Smooth muscle cell of the umbilical artery (primary cell): ENCODE data around the gene STAT1. TPM values are rescaled to one million over a fixed set of nuclear protein-coding genes. Genes with fewer than 3 reads are reported as not detected.

Experiments
- total RNA-seq: library from RNA; depleted of rRNA; stranded (reverse); fragments of >200 nt; gene quantifications from 2 replicates; pipeline ENCODE4 v1.2.3, GENCODE V29; 2014

The STAT1 gene
- 75.5 and 91.8 TPM in 2 replicates for total RNA-seq

DNA sequence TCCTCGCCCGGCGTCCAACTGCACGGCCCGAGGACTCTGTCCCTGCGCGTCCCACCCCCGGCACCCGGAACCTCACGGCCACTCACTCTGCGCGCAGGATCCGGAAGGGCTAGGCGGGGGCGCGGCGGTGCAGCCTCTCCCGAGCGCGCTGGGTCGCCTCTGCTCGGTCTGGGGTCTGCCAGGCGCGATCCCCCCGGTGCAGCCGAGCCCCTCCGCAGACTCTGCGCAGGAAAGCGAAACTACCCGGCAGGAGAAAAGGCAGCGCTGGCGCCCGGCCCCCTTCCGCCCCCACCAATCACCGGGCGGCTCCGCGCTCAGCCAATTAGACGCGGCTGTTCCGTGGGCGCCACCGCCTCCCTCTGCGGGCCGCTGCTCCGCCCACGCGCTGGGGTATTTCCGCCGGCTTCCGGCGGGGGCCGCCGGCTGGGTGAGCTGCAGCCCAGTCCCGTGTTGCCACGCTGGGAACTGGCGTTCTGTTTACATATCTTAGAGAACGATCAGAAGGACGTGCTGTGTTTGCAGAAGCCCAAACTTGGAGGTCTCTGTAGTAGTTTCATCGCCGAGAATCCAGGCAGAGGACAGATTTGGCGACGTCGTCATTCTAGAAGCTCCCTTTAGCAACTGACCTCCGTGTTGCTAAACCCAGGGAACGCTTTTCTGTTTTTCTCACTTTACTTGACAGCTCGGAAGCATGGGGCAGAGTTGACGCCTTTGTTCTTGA is at the start of gene STAT1:
STAT1 (minus strand) TSS at position 240 of the 721 bp plus-strand sequence. CDS start 4,168 bp downstream, outside the sequence.

Other genes starting within 250 kb of the STAT1 start
- gene GLS, start 133.3 kb downstream of the STAT1 start, total RNA-seq, result 570 and 692 TPM in 2 replicates
- gene STAT4, start 136.8 kb upstream of the STAT1 start, total RNA-seq, result 1.5 and 2.8 TPM in 2 replicates
- gene MYO1B, start 231.2 kb upstream of the STAT1 start, total RNA-seq, result 87.3 and 126 TPM in 2 replicates